SK-N-SH (cell line): ENCODE results near the gene LRATD1. TPM values are rescaled to one million over a fixed set of nuclear protein-coding genes. Genes with fewer than 3 reads are reported as not detected.

ENCODE experiments used
- CTCF ChIA-PET: fragments of 300-600, 350-600 bp; formaldehyde crosslinking; extraction: SDS; loops from one replicate; lab custom pipeline; 2021; lab: Yijun Ruan, JAX
- POLR2A ChIA-PET: fragments of 350-600 bp; sonication (Branson Sonifier 250); formaldehyde crosslinking; extraction: SDS; loops from one replicate; lab custom pipeline; 2020; ENCODE audit warnings: antibody characterized with exemption, inconsistent platforms; lab: Yijun Ruan, JAX
- DNase-seq: peaks from one replicate; pipeline ENCODE4 v3.0.0; 2012
- H2AFZ ChIP-seq: fragments of 200-600 bp; sonication (generic); 2 replicates; pipeline ENCODE4 v1.8.1; 2016; ENCODE audit warnings: antibody characterized with exemption, mild to moderate bottlenecking, low read depth
- H3F3A ChIP-seq: fragments of 200-600 bp; sonication (generic); replicated peaks from 2 replicates; pipeline ENCODE3; 2016; ENCODE audit warnings: antibody characterized with exemption, mild to moderate bottlenecking; ENCODE audit not compliant: insufficient read depth
- H3K27ac ChIP-seq, 2 experiments: fragments of 200-500 bp in 1 of 2; fragments of 200-600 bp in 1 of 2; sonication (Bioruptor generic) in 1 of 2; sonication (generic), shearing (Covaris generic) in 1 of 2; 2 replicates each; pipeline versions ENCODE4 v1.5.1 to v1.6.1; 2014 to 2016; ENCODE audit warnings: low read depth in 2 of 2, inconsistent platforms in 1 of 2, low read length in 1 of 2, mild to moderate bottlenecking in 1 of 2, mixed read lengths in 1 of 2
- H3K27me3 ChIP-seq: fragments of 200-600 bp; sonication (generic), shearing (Covaris generic); 2 replicates; pipeline ENCODE4 v1.6.1; 2016; ENCODE audit warnings: mixed run types; ENCODE audit not compliant: insufficient read depth
- H3K36me3 ChIP-seq, 2 experiments: fragments of 200-500 bp in 1 of 2; fragments of 200-600 bp in 1 of 2; sonication (Bioruptor generic) in 1 of 2; sonication (generic) in 1 of 2; replicated peaks in 1 of 2; 2 replicates each; pipeline versions ENCODE3 to v1.5.1; 2014 to 2016; ENCODE audit warnings: low read length in 1 of 2, mild to moderate bottlenecking in 1 of 2; ENCODE audit not compliant: insufficient read depth in 2 of 2, control insufficient read depth in 1 of 2
- H3K4me1 ChIP-seq, 2 experiments: fragments of 200-500 bp in 1 of 2; fragments of 200-600 bp in 1 of 2; sonication (Bioruptor generic) in 1 of 2; sonication (generic), shearing (Covaris generic) in 1 of 2; 2 replicates each; pipeline versions ENCODE4 v1.5.1 to v1.6.1; 2014 to 2016; ENCODE audit warnings: low read depth in 1 of 2, low read length in 1 of 2, mixed run types in 1 of 2; ENCODE audit not compliant: insufficient read depth in 2 of 2, control insufficient read depth in 1 of 2
- H3K4me2 ChIP-seq: fragments of 200-600 bp; sonication (generic), shearing (Covaris generic); 2 replicates; pipeline ENCODE4 v1.6.1; 2017; ENCODE audit warnings: mixed run types
- H3K4me3 ChIP-seq, 2 experiments: fragments of 200-500 bp in 1 of 2; fragments of 200-600 bp in 1 of 2; sonication (Bioruptor generic) in 1 of 2; sonication (generic), shearing (Covaris generic) in 1 of 2; 2 replicates each; pipeline versions ENCODE4 v1.5.1 to v1.8.1; 2014 to 2016; ENCODE audit warnings: low read depth in 2 of 2, inconsistent platforms in 1 of 2, low read length in 1 of 2, mild to moderate bottlenecking in 1 of 2, mixed read lengths in 1 of 2, moderate library complexity in 1 of 2
- H3K79me2 ChIP-seq: fragments of 200-600 bp; sonication (generic); 2 replicates; pipeline ENCODE4 v1.8.1; 2017; ENCODE audit warnings: mild to moderate bottlenecking; ENCODE audit not compliant: insufficient read depth
- H3K9ac ChIP-seq: fragments of 200-600 bp; sonication (generic); 2 replicates; pipeline ENCODE4 v1.6.1; 2017; ENCODE audit warnings: mixed run types
- H3K9me2 ChIP-seq: fragments of 200-600 bp; sonication (generic); 2 replicates; pipeline ENCODE4 v1.6.1; 2017; ENCODE audit warnings: mixed run types
- H3K9me3 ChIP-seq: fragments of 200-600 bp; sonication (generic); 2 replicates; pipeline ENCODE4 v1.6.1; 2017; ENCODE audit warnings: mixed run types, mild to moderate bottlenecking, moderate library complexity
- H4K20me1 ChIP-seq: fragments of 200-600 bp; sonication (generic); 2 replicates; pipeline ENCODE4 v1.6.1; 2017; ENCODE audit warnings: mild to moderate bottlenecking, mixed run types; ENCODE audit not compliant: insufficient read depth
- CHD2 ChIP-seq: fragments of 150-350 bp; IDR thresholded peaks from 2 replicates; pipeline ENCODE4 v1.6.1; 2018; ENCODE audit warnings: low read length; ENCODE audit not compliant: partially characterized antibody
- EP300 ChIP-seq, 2 experiments: IDR thresholded peaks; 2 replicates each; pipeline versions ENCODE4 v1.4.0 to v1.6.1; 2012; ENCODE audit warnings: borderline replicate concordance in 1 of 2, low read depth in 1 of 2, low read length in 1 of 2
- EZH2phosphoT487 ChIP-seq: fragments of 200-600 bp; sonication (generic); IDR thresholded peaks from 2 replicates; pipeline ENCODE4 v1.6.1; 2017; ENCODE audit warnings: low read depth, mixed run types, mild to moderate bottlenecking, antibody characterized with exemption, moderate library complexity, borderline replicate concordance
- FOSL2 ChIP-seq: IDR thresholded peaks from 2 replicates; pipeline ENCODE4 v1.4.0; 2012; ENCODE audit warnings: low read depth, mild to moderate bottlenecking, moderate library complexity, borderline replicate concordance
- FOXJ3 ChIP-seq: sonication (generic); formaldehyde crosslinking; IDR thresholded peaks from 2 replicates; pipeline ENCODE4 v1.5.1; 2020; ENCODE audit warnings: mild to moderate bottlenecking, missing genetic modification reagents
- GATA2 ChIP-seq: sonication (generic); formaldehyde crosslinking; IDR thresholded peaks from 2 replicates; pipeline ENCODE4 v1.5.0; 2020; ENCODE audit warnings: mild to moderate bottlenecking, missing genetic modification reagents
- NRF1 ChIP-seq: IDR thresholded peaks from 2 replicates; pipeline ENCODE4 v1.6.1; 2012; ENCODE audit warnings: low read depth, mild to moderate bottlenecking, low read length
- SIN3A ChIP-seq: IDR thresholded peaks from 2 replicates; pipeline ENCODE4 v1.6.1; 2012; ENCODE audit warnings: low read depth, mild to moderate bottlenecking, low read length, moderate library complexity, borderline replicate concordance
- SMC3 ChIP-seq: IDR thresholded peaks from 2 replicates; pipeline ENCODE4 v1.6.1; 2012; ENCODE audit warnings: low read depth, low read length, improper control_type of control experiment
- TCF12 ChIP-seq: IDR thresholded peaks from 2 replicates; pipeline ENCODE4 v1.4.0; 2012
- YY1 ChIP-seq: IDR thresholded peaks from 2 replicates; pipeline ENCODE4 v1.4.0; 2012; ENCODE audit warnings: low read depth, mild to moderate bottlenecking
- ZBTB33 ChIP-seq: IDR thresholded peaks from 2 replicates; pipeline ENCODE4 v1.4.0; 2012; ENCODE audit warnings: low read depth, borderline replicate concordance
- WGBS: methylation state at CpG from one replicate; pipeline ENCODE4 v1.1.6; 2017; ENCODE audit warnings: low lambda C conversion rate; 5-methylcytosine and 5-hydroxymethylcytosine counted together
- polyA plus RNA-seq, 3 experiments: library from polyadenylated mRNA; depleted of rRNA; stranded (reverse); fragments of >200 nt; gene quantifications; 2 replicates each; pipeline ENCODE4 v1.2.3, GENCODE V29; 2012

Gene LRATD1
- polyA plus RNA-seq, 1 of the 3 experiments (the other 2 are of a cell fraction) = 0.84 TPM

- no peak for DNase-seq
- ChIA-PET POLR2A (no interaction called here), CTCF (no interaction called here)
- Histone ChIP-seq H3K9me3 (no peaks in the 10 kb centered on the region), H3K9ac (no peak overlapping the region), H3K79me2 (no peaks in the 10 kb centered on the region), H3K9me2 (no peaks in the 10 kb centered on the region), H3K4me1 (no peaks in the 10 kb centered on the region), H3K27ac (no peak overlapping the region), H3K4me3 (no peak overlapping the region), H2AFZ (no peak overlapping the region), H4K20me1 (no peaks in the 10 kb centered on the region), H3K27me3 (no peaks in the 10 kb centered on the region), H3K36me3 (no peaks in the 10 kb centered on the region), H3F3A (no peaks in the 10 kb centered on the region), H3K4me2 (no peak overlapping the region)
- TF ChIP-seq SMC3 (no peak), GATA2 (CRISPR knock-in tag) (no peak), EP300 (IDR thresholded peaks at IDR 0.05; ENCODE audit: borderline replicate concordance in 1 of 2, low read depth in 1 of 2, low read length in 1 of 2) (no peak)
- WGBS = 73% methylated on average over 9 of the region's 9 CpGs
Observed at GRCh38 chr2:14615760-14616159, 16.8 kb upstream of the LRATD1 start.

- 42% methylated on average over 4 of the region's 4 CpGs for WGBS
- no peak overlapping the region for H2AFZ ChIP-seq
- H3K4me2 ChIP-seq = no peak overlapping the region
- no peaks in the 10 kb centered on the region for H3K27me3 ChIP-seq
- POLR2A ChIA-PET = no interaction called here
- no peak for TF ChIP-seq YY1
- no peak for TF ChIP-seq EZH2phosphoT487
- TF ChIP-seq ZBTB33 = no peak
- TF ChIP-seq NRF1 = no peak
- TF ChIP-seq FOXJ3 (CRISPR knock-in tag) = no peak
- no peak for TF ChIP-seq SIN3A
- no peak for TF ChIP-seq CHD2
- TF ChIP-seq FOSL2 = no peak
- TF ChIP-seq EP300 (IDR thresholded peaks at IDR 0.05; ENCODE audit: borderline replicate concordance in 1 of 2, low read depth in 1 of 2, low read length in 1 of 2) = no peak
- TF ChIP-seq TCF12 = no peak
- no peaks in the 10 kb centered on the region for H3K9me2 ChIP-seq
- CTCF ChIA-PET = no interaction called here
- no peak overlapping the region for H3K4me3 ChIP-seq
- H3K79me2 ChIP-seq = no peaks in the 10 kb centered on the region
- H3F3A ChIP-seq = no peaks in the 10 kb centered on the region
- H3K36me3 ChIP-seq = no peaks in the 10 kb centered on the region
- H3K27ac ChIP-seq = no peak overlapping the region
- DNase-seq = no peak
- no peak overlapping the region for H3K9ac ChIP-seq
- H4K20me1 ChIP-seq = no peaks in the 10 kb centered on the region
- H3K9me3 ChIP-seq = no peaks in the 10 kb centered on the region
- no peaks in the 10 kb centered on the region for H3K4me1 ChIP-seq
Observed at GRCh38 chr2:14616342-14616741, 16.2 kb upstream of the LRATD1 start.
